Neural cell (in vitro differentiated cells): Measurements from ENCODE around the gene RPS28.

Experiments used
- CTCF ChIP-seq: fragments of 450-650 bp; IDR thresholded peaks from 2 replicates; pipeline ENCODE4 v1.5.1; 2014; ENCODE audit warnings: antibody characterized with exemption, mild to moderate bottlenecking, moderate library complexity; ENCODE audit not compliant: poor library complexity, severe bottlenecking
- EP300 ChIP-seq: fragments of 450-650 bp; conservative IDR thresholded peaks from 2 replicates; pipeline ENCODE4 v1.6.1; 2014; ENCODE audit warnings: antibody characterized with exemption, mild to moderate bottlenecking, moderate library complexity; ENCODE audit not compliant: poor library complexity, severe bottlenecking
- POLR2AphosphoS5 ChIP-seq: IDR thresholded peaks from 2 replicates; pipeline ENCODE4 v1.6.1; 2012
- REST ChIP-seq: IDR thresholded peaks from 2 replicates; pipeline ENCODE4 v1.6.1; 2012; ENCODE audit warnings: borderline replicate concordance
- TAF1 ChIP-seq: IDR thresholded peaks from 2 replicates; pipeline ENCODE4 v1.6.1; 2012; ENCODE audit warnings: low read depth

DNA sequence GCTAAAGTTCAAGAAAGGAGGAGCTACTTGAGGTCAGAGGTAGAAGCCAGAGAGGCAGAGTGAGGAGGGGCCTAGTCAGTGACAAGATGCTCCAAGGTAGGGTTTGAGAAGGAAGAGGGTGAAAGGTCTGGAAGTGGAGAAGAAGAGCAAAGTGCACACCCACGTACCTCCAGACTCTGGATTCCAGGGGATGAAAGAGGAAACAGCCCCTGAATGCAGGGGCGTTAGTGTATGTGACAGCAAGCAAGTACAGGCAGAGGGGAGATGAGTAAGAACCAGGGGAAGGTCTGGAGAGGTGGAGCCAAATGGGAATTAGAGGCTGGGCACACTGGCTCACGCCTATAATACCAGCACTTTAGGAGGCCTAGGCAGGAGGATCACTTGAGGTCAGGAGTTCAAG lies 8.7 kb downstream of the RPS28 start:
- TF ChIP-seq REST = no peak
- no peak for TF ChIP-seq EP300
- no peak for TF ChIP-seq POLR2AphosphoS5
- no peak for TF ChIP-seq TAF1
- TF ChIP-seq CTCF = no peak
